Activated CD4-positive, alpha-beta T cell treated with anti-CD3 and anti-CD28 coated beads, Interleukin-2, amount 10 ng/mL, durations not matched to agents 7 days and 5 days (primary cell): ENCODE results near the gene CHIC1. TPM values are rescaled to one million over a fixed set of nuclear protein-coding genes. Genes with fewer than 3 reads are reported as not detected.
"Not testable (repeated sequence)": the region's sequence is repeated elsewhere in the genome, so short reads cannot be mapped to it uniquely, and the experiment has no call there.

Experiments used
- CTCF ChIA-PET: fragments of 350-600 bp; sonication (Branson Sonifier 250); formaldehyde crosslinking; loops from one replicate; lab custom pipeline; 2021; ENCODE audit warnings: antibody characterized with exemption; lab: Charles Lee
- POLR2A ChIA-PET: fragments of 350-600 bp; sonication (Branson Sonifier 250); formaldehyde crosslinking; loops from one replicate; lab custom pipeline; 2021; ENCODE audit warnings: antibody characterized with exemption; lab: Charles Lee
- DNase-seq: peaks from one replicate; pipeline ENCODE4 v3.0.0-alpha.2; 2020
- H3K27ac Mint-ChIP-seq: one replicate; pipeline ENCODE4 v1.8.0; 2021; ENCODE audit warnings: mild to moderate bottlenecking, moderate library complexity, mixed read lengths
- H3K27me3 Mint-ChIP-seq: one replicate; pipeline ENCODE4 v1.8.0; 2021; ENCODE audit warnings: mixed read lengths
- H3K36me3 Mint-ChIP-seq: one replicate; pipeline ENCODE4 v1.8.0; 2021; ENCODE audit warnings: low read depth, mixed read lengths
- H3K4me1 Mint-ChIP-seq: one replicate; pipeline ENCODE4 v1.8.0; 2021; ENCODE audit warnings: mixed read lengths
- H3K4me3 Mint-ChIP-seq: one replicate; pipeline ENCODE4 v1.8.0; 2021; ENCODE audit warnings: mild to moderate bottlenecking, moderate library complexity, mixed read lengths
- H3K9me3 Mint-ChIP-seq: one replicate; pipeline ENCODE4 v1.8.0; 2021; ENCODE audit warnings: mixed read lengths
- total RNA-seq, 2 experiments: library from RNA; stranded (reverse); gene quantifications; one replicate each; pipeline ENCODE4 v1.2.3, GENCODE V29; 2021

The CHIC1 gene
- total RNA-seq: 1 to 10 TPM; 6.1 to 6.9 TPM

- CTCF ChIA-PET: no interaction called here
- Mint-ChIP-seq H3K4me1 (peaks cover 24% of the 10 kb centered on the region), H3K4me3 (peak within 1 kb of the TSS; percentile 87), H3K27ac (peak within 1 kb of the TSS; percentile 99), H3K36me3 (no peaks in the 10 kb centered on the region), H3K9me3 (no peaks in the 10 kb centered on the region), H3K27me3 (no peaks in the 10 kb centered on the region)
- POLR2A ChIA-PET: no interaction called here
- peak; percentile 76 for DNase-seq
These were observed at the start of gene CHIC1 for GRCh38 chrX:73562984-73563737. Gene CHIC1 (plus strand): TSS chrX:73563197. CDS start chrX:73563285, 88 bp downstream.

DNA sequence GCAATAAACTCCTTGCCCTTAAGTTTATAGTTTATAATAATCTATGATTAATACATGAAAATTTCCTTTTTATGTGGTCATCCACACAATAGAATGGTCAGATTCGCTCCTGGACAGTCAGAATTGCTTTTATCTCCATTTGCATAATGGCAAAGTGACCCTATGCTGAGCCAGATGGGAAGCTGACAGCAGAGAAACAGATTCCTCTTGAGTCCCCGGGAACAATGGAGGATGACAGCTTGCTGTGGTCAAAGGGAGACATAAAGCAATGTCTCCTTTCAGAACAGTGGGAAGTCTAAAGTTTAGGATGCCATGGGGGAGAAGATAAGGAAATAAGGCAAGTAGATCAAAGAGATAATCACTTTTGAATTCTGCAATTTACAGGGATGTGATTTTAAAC is 40.2 kb upstream of the CHIC1 start:
- CTCF ChIA-PET, H3K27me3 Mint-ChIP-seq, H3K4me1 Mint-ChIP-seq, DNase-seq, POLR2A ChIA-PET, H3K9me3 Mint-ChIP-seq, H3K4me3 Mint-ChIP-seq, H3K27ac Mint-ChIP-seq, H3K36me3 Mint-ChIP-seq: not testable (repeated sequence)

GRCh38 chrX:73524906-73525305 is 38.1 kb upstream of the CHIC1 start:
- ChIA-PET CTCF (no interaction called here), POLR2A (no interaction called here)
- Mint-ChIP-seq H3K4me3 (no peak overlapping the region), H3K27me3 (no peaks in the 10 kb centered on the region), H3K36me3 (no peaks in the 10 kb centered on the region), H3K27ac (no peak overlapping the region), H3K4me1 (no peaks in the 10 kb centered on the region), H3K9me3 (peaks cover 6% of the 10 kb centered on the region)
- DNase-seq: no peak

DNA sequence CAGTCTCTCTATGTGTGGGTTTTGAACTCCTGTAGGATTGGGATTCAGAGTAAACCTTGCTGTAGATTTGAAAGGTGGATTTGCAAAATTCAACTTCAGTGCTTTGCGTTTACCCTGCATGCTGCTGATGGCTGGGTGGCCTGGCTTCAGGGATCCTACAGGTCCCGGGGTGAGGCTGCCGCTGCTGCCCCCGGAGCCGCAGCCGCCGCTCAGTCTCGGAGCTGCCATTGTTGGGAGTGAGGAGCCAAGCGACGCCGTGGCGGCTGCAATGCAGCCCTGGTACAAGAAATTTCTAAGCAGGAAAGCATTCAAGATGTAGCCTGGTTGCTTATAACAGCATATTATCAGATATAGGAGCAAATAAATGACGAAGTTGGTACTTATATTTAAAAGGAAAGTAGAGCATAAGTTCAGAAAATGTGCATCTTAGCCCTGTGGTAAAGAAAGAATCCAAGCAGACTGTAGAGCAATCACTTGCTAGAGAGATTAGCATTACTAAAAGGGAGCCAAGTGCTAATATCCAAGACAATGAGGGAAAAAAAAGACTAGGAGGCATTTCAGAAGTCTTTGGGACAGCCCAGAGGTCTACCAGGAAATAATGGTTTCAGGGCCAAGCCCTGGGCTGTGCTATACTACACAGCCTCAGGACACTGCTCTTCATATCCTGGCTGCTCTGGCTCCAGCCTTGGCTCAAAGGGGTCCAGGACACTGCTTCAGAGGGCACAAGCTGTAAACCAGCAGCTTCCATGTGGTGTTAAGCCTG is 36.9 kb upstream of the CHIC1 start:
- no peak overlapping the region for H3K27ac Mint-ChIP-seq
- ChIA-PET CTCF (interaction anchor here (0.7 kb wide), 1 partner anchor 14 kb away, joined by 3 read pairs; no protein-coding TSS in a partner anchor), POLR2A (no interaction called here)
- DNase-seq: no peak
- H3K4me1 Mint-ChIP-seq: no peaks in the 10 kb centered on the region
- H3K4me3 Mint-ChIP-seq: no peak overlapping the region
- no peaks in the 10 kb centered on the region for H3K36me3 Mint-ChIP-seq
- no peaks in the 10 kb centered on the region for H3K27me3 Mint-ChIP-seq
- H3K9me3 Mint-ChIP-seq: peaks cover 14% of the 10 kb centered on the region

DNA sequence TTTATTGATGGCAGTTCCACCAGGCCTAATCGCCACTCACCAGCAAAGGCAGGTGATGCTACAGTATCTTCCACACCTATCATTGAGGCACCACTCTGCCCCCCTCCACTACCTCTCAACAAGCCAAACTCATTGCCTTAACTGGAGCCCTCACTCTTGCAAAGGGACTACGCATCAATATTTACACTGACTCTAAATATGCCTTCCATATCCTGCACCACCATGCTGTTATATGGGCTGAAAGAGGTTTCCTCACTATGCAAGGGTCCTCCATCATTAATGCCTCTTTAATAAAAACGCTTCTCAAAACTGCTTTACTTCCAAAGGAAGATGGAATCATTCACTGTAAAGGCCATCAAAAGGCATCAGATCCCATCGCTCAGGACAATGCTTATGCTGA is 31.3 kb upstream of the CHIC1 start:
- POLR2A ChIA-PET, H3K4me1 Mint-ChIP-seq, H3K4me3 Mint-ChIP-seq, CTCF ChIA-PET, H3K27me3 Mint-ChIP-seq, DNase-seq, H3K27ac Mint-ChIP-seq, H3K36me3 Mint-ChIP-seq: not testable (repeated sequence)
- H3K9me3 Mint-ChIP-seq: peaks cover 27% of the 10 kb centered on the region

- Mint-ChIP-seq H3K4me1 (peaks cover 4% of the 10 kb centered on the region), H3K9me3 (no peaks in the 10 kb centered on the region), H3K27me3 (no peaks in the 10 kb centered on the region), H3K4me3 (no peak overlapping the region), H3K27ac (no peak overlapping the region), H3K36me3 (no peaks in the 10 kb centered on the region)
- no peak for DNase-seq
- POLR2A ChIA-PET: no interaction called here
- CTCF ChIA-PET: no interaction called here
These were observed 6.8 kb upstream of the CHIC1 start for GRCh38 chrX:73556159-73556558.

DNA sequence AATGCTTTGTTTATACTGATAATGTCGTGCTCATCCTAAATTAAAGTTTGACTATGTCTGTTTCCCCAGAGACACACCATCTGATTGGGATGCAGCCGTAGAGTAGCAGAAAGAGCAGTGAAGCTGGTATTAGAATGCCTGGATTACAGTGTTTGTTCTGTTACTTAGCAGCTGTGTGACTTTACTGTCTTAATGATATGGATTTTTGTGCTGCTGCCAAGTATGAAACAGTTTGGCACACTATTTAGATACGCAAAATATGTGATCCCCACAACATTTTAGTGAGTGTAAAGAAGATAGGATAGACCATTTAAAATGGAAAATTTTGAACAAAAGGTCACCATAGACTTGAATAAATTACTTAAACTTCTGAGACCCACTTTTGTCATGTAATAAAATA is 1.2 kb upstream of the CHIC1 start:
- Mint-ChIP-seq H3K4me3 (peak overlapping the region; percentile 87), H3K36me3 (no peaks in the 10 kb centered on the region), H3K9me3 (no peaks in the 10 kb centered on the region), H3K4me1 (peaks cover 24% of the 10 kb centered on the region), H3K27ac (no peak overlapping the region), H3K27me3 (no peaks in the 10 kb centered on the region)
- POLR2A ChIA-PET: no interaction called here
- DNase-seq: no peak
- CTCF ChIA-PET: no interaction called here

- H3K27me3 Mint-ChIP-seq: no peaks in the 10 kb centered on the region
- peak overlapping the region; percentile 87 for H3K4me3 Mint-ChIP-seq
- no peak for DNase-seq
- no peaks in the 10 kb centered on the region for H3K9me3 Mint-ChIP-seq
- H3K27ac Mint-ChIP-seq: peak overlapping the region; percentile 99
- ChIA-PET POLR2A (no interaction called here), CTCF (no interaction called here)
- H3K4me1 Mint-ChIP-seq: peaks cover 24% of the 10 kb centered on the region
- H3K36me3 Mint-ChIP-seq: no peaks in the 10 kb centered on the region
These were observed 539 bp upstream of the CHIC1 start for GRCh38 chrX:73562458-73562857.

DNA sequence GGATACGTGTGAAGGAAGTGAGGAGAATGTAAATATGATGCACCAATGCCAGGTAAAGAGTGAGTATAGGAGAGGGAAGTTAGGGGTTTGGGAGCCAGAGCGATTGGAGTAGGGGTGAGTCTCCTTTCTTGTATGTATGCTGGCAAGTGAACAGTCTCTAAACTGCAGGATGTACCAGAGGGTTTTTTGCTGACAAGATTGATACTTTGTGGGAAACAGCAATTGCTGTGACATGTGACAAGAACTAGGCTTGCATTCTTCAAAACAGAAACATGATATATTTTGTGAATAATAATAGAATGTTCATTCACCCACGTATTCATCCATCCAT is 706 bp downstream of the CHIC1 start:
- peak overlapping the region; percentile 87 for H3K4me3 Mint-ChIP-seq
- H3K27me3 Mint-ChIP-seq: no peaks in the 10 kb centered on the region
- peak overlapping the region; percentile 99 for H3K27ac Mint-ChIP-seq
- DNase-seq: no peak
- no peaks in the 10 kb centered on the region for H3K9me3 Mint-ChIP-seq
- CTCF ChIA-PET: no interaction called here
- POLR2A ChIA-PET: no interaction called here
- peaks cover 24% of the 10 kb centered on the region for H3K4me1 Mint-ChIP-seq
- H3K36me3 Mint-ChIP-seq: no peaks in the 10 kb centered on the region

- no peak overlapping the region for H3K4me3 Mint-ChIP-seq
- H3K27ac Mint-ChIP-seq: no peak overlapping the region
- H3K36me3 Mint-ChIP-seq: peaks cover 3% of the 10 kb centered on the region
- no peaks in the 10 kb centered on the region for H3K27me3 Mint-ChIP-seq
- no peak for DNase-seq
- peaks cover 5% of the 10 kb centered on the region for H3K4me1 Mint-ChIP-seq
- H3K9me3 Mint-ChIP-seq: peaks cover 5% of the 10 kb centered on the region
- ChIA-PET CTCF (no interaction called here), POLR2A (no interaction called here)
These were observed 14.4 kb downstream of the CHIC1 start for GRCh38 chrX:73577361-73577760.

- Mint-ChIP-seq H3K36me3 (no peaks in the 10 kb centered on the region), H3K27me3 (no peaks in the 10 kb centered on the region), H3K9me3 (no peaks in the 10 kb centered on the region), H3K4me1 (peaks cover 5% of the 10 kb centered on the region), H3K4me3 (no peak overlapping the region), H3K27ac (no peak overlapping the region)
- peak; percentile 6 for DNase-seq
- CTCF ChIA-PET: interaction anchor here (0.7 to 1.0 kb wide), 2 partner anchors 10 to 52 kb away, joined by 3 read pairs; no protein-coding TSS in a partner anchor
- POLR2A ChIA-PET: no interaction called here
These were observed 18.1 kb downstream of the CHIC1 start for GRCh38 chrX:73581002-73581628.

GRCh38 chrX:73597758-73598157 is 34.8 kb downstream of the CHIC1 start:
- CTCF ChIA-PET, POLR2A ChIA-PET, H3K36me3 Mint-ChIP-seq, H3K9me3 Mint-ChIP-seq, H3K4me1 Mint-ChIP-seq, H3K27me3 Mint-ChIP-seq, H3K4me3 Mint-ChIP-seq, DNase-seq, H3K27ac Mint-ChIP-seq: not testable (repeated sequence)

GRCh38 chrX:73615022-73615421 is 52.0 kb downstream of the CHIC1 start:
- POLR2A ChIA-PET: no interaction called here
- DNase-seq: peak; percentile 34
- Mint-ChIP-seq H3K4me3 (peak overlapping the region; percentile 12), H3K4me1 (peaks cover 20% of the 10 kb centered on the region), H3K9me3 (peaks cover 13% of the 10 kb centered on the region), H3K27me3 (no peaks in the 10 kb centered on the region), H3K27ac (peak overlapping the region; percentile 86), H3K36me3 (peaks cover 39% of the 10 kb centered on the region)
- CTCF ChIA-PET: no interaction called here
